A549 (cell line): ENCODE measurements around the gene PRKCG. TPM values are rescaled to one million over a fixed set of nuclear protein-coding genes. Genes with fewer than 3 reads are reported as not detected.

Source experiments
- ATAC-seq, 2 experiments: fragments of 200-7000 bp in 1 of 2; fragments of >200 bp in 1 of 2; cut with Nextera tagmentation in 1 of 2; cut with Tn5 transposase in 1 of 2; 3 replicates each; pipeline versions ENCODE4 v1.8.0 to v1.9.1; 2018 to 2020; ENCODE audit warnings: mild to moderate bottlenecking in 1 of 2, moderate library complexity in 1 of 2
- CTCF ChIA-PET: fragments of 300-600 bp; sonication (Branson Sonifier 250); formaldehyde crosslinking; extraction: SDS; loops from one replicate; lab custom pipeline; 2021; ENCODE audit warnings: antibody characterized with exemption, inconsistent platforms; lab: Yijun Ruan, JAX
- POLR2A ChIA-PET: fragments of 350-600 bp; formaldehyde crosslinking; extraction: SDS; loops from one replicate; lab custom pipeline; 2021; ENCODE audit warnings: antibody characterized with exemption, inconsistent platforms; lab: Yijun Ruan, JAX
- DNase-seq, 2 experiments: peaks; one replicate each; pipeline versions ENCODE4 v3.0.0 to v3.0.0-alpha.2; 2011 to 2016; ENCODE audit warnings: low read depth in 1 of 2, low spot score in 1 of 2
- FAIRE-seq: peaks from 2 replicates; lab custom pipeline; 2011; peaks lifted over from hg19 to GRCh38; lab: Jason Lieb, UNC
- H3K27ac ChIP-seq, 2 experiments: fragments of >200 bp; sonication (Bioruptor Twin); formaldehyde crosslinking; 3 replicates each; pipeline ENCODE4 v1.5.1; 2016 to 2017
- H3K4me1 ChIP-seq: fragments of >200 bp; sonication (Bioruptor Twin); formaldehyde crosslinking; 3 replicates; pipeline ENCODE4 v1.6.1; 2016
- H3K4me2 ChIP-seq: fragments of >200 bp; sonication (Bioruptor Twin); formaldehyde crosslinking; 3 replicates; pipeline ENCODE4 v1.6.1; 2016
- H3K4me3 ChIP-seq: fragments of >200 bp; sonication (Bioruptor Twin); formaldehyde crosslinking; 3 replicates; pipeline ENCODE4 v1.5.1; 2016
- H3K9me3 ChIP-seq: fragments of >200 bp; sonication (Bioruptor Twin); formaldehyde crosslinking; 3 replicates; pipeline ENCODE4 v1.6.1; 2016
- ATOH8 ChIP-seq: fragments of 250-450 bp; sonication (Bioruptor Pico); IDR thresholded peaks from 2 replicates; pipeline ENCODE4 v1.5.0; 2020; ENCODE audit warnings: low read depth, mild to moderate bottlenecking, moderate library complexity
- BHLHE40 ChIP-seq: IDR thresholded peaks from 2 replicates; pipeline ENCODE4 v1.6.1; 2012; ENCODE audit warnings: low read depth, low read length, inconsistent platforms
- EHF ChIP-seq: fragments of 250-450 bp; sonication (Bioruptor Pico); IDR thresholded peaks from 2 replicates; pipeline ENCODE4 v1.5.0; 2020; ENCODE audit warnings: mild to moderate bottlenecking
- FOSB ChIP-seq: fragments of 250-450 bp; sonication (Bioruptor Pico); IDR thresholded peaks from 2 replicates; pipeline ENCODE4 v1.5.0; 2020; ENCODE audit warnings: mild to moderate bottlenecking, moderate library complexity
- FOSL2 ChIP-seq, 2 experiments: fragments of 450-650 bp in 1 of 2; fragments of >200 bp in 1 of 2; sonication (Bioruptor Twin) in 1 of 2; formaldehyde crosslinking; IDR thresholded peaks; 2 replicates each; pipeline versions ENCODE4 v1.5.0 to v1.6.1; 2016 to 2020; ENCODE audit warnings: mild to moderate bottlenecking in 1 of 2, moderate library complexity in 1 of 2
- FOXS1 ChIP-seq: fragments of 250-450 bp; sonication (Bioruptor Pico); IDR thresholded peaks from 2 replicates; pipeline ENCODE4 v1.5.0; 2020; ENCODE audit warnings: mild to moderate bottlenecking, moderate library complexity
- GATA3 ChIP-seq: IDR thresholded peaks from 2 replicates; pipeline ENCODE4 v1.6.1; 2012; ENCODE audit warnings: borderline replicate concordance
- HDAC2 ChIP-seq: fragments of 200-600 bp; sonication (generic); IDR thresholded peaks from 2 replicates; pipeline ENCODE4 v1.6.1; 2016
- HEYL ChIP-seq: fragments of 250-450 bp; sonication (Bioruptor Pico); IDR thresholded peaks from 2 replicates; pipeline ENCODE4 v1.8.0; 2021; ENCODE audit warnings: mild to moderate bottlenecking, moderate library complexity
- HOXA7 ChIP-seq: fragments of 250-450 bp; sonication (Bioruptor Pico); IDR thresholded peaks from 2 replicates; pipeline ENCODE4 v1.5.0; 2020; ENCODE audit warnings: mild to moderate bottlenecking, moderate library complexity
- HOXB13 ChIP-seq: fragments of 250-450 bp; sonication (Bioruptor Pico); IDR thresholded peaks from 2 replicates; pipeline ENCODE4 v1.5.0; 2020; ENCODE audit warnings: low read depth, mild to moderate bottlenecking, moderate library complexity
- JUNB ChIP-seq: fragments of >200 bp; sonication (Bioruptor Twin); formaldehyde crosslinking; IDR thresholded peaks from 2 replicates; pipeline ENCODE4 v1.6.1; 2016
- MAZ ChIP-seq: fragments of 150-350 bp; IDR thresholded peaks from 2 replicates; pipeline ENCODE4 v1.6.1; 2014; ENCODE audit warnings: antibody characterized with exemption, low read depth, low read length, borderline replicate concordance
- NPAS2 ChIP-seq: fragments of 250-450 bp; sonication (Bioruptor Pico); IDR thresholded peaks from 2 replicates; pipeline ENCODE4 v1.8.0; 2022; ENCODE audit warnings: mild to moderate bottlenecking, moderate library complexity, borderline replicate concordance
- POLR2AphosphoS2 ChIP-seq: conservative IDR thresholded peaks from 2 replicates; pipeline ENCODE4 v1.6.1; 2012; ENCODE audit warnings: low read length, improper control_type of control experiment, inconsistent platforms
- RAD21 ChIP-seq, 2 experiments: fragments of >200 bp in 1 of 2; sonication (Bioruptor Twin) in 1 of 2; formaldehyde crosslinking in 1 of 2; IDR thresholded peaks in 1 of 2; conservative IDR thresholded peaks in 1 of 2; 2 replicates in 1 of 2; 3 replicates in 1 of 2; pipeline ENCODE4 v1.6.1; 2012 to 2018; ENCODE audit warnings: inconsistent platforms in 1 of 2
- RARB ChIP-seq: fragments of 250-450 bp; sonication (Bioruptor Pico); IDR thresholded peaks from 2 replicates; pipeline ENCODE4 v1.8.0; 2021; ENCODE audit warnings: mild to moderate bottlenecking, moderate library complexity
- REST ChIP-seq: fragments of 200-600 bp; sonication (generic); IDR thresholded peaks from 2 replicates; pipeline ENCODE4 v1.6.1; 2016; ENCODE audit warnings: antibody characterized with exemption, mild to moderate bottlenecking, moderate library complexity
- TFCP2L1 ChIP-seq: fragments of 250-450 bp; sonication (Bioruptor Pico); IDR thresholded peaks from 2 replicates; pipeline ENCODE4 v1.5.0; 2021; ENCODE audit warnings: mild to moderate bottlenecking
- TP53 ChIP-seq: fragments of 250-450 bp; sonication (Bioruptor Pico); IDR thresholded peaks from 2 replicates; pipeline ENCODE4 v1.5.0; 2021; ENCODE audit warnings: mild to moderate bottlenecking, moderate library complexity
- ZNF302 ChIP-seq: fragments of 250-450 bp; sonication (Bioruptor Pico); IDR thresholded peaks from 2 replicates; pipeline ENCODE4 v1.9.0; 2021; ENCODE audit warnings: inconsistent platforms, mild to moderate bottlenecking, moderate library complexity
- ZSCAN20 ChIP-seq: fragments of 250-450 bp; sonication (Bioruptor Pico); IDR thresholded peaks from 2 replicates; pipeline ENCODE4 v1.8.0; 2022; ENCODE audit warnings: mild to moderate bottlenecking, moderate library complexity
- WGBS: methylation state at CpG from one replicate; pipeline ENCODE4 v1.1.6; 2017; ENCODE audit errors: missing lambda C conversion rate; 5-methylcytosine and 5-hydroxymethylcytosine counted together
- polyA plus RNA-seq, 4 experiments: library from polyadenylated mRNA; depleted of rRNA in 3 of 4; stranded (reverse); fragments of >200 nt; fragmentation: RNase III in 1 of 4; extraction: RNeasy Plus Mini Kit Qiagen cat#74134 plus additional on column Dnase treatment in 1 of 4; gene quantifications; 2 replicates in 3 of 4; 3 replicates in 1 of 4; pipeline ENCODE4 v1.2.3, GENCODE V29; 2011 to 2017
- TF ChIP-seq, protein P1 (sequence below): fragments of 250-450 bp; sonication (Bioruptor Pico); IDR thresholded peaks from 2 replicates; pipeline ENCODE4 v1.5.0; 2021; ENCODE audit warnings: mild to moderate bottlenecking, moderate library complexity, borderline replicate concordance

The PRKCG gene
- polyA plus RNA-seq, 2 of the 4 experiments (the other 2 are of a cell fraction), result 0.61 to 0.81 TPM

- POLR2A ChIA-PET, result no interaction called here
- H3K9me3 ChIP-seq, result no peaks in the 10 kb centered on the region
- FAIRE-seq (no peak), DNase-seq (peak in 1 of 2 experiments; percentile 54), ATAC-seq (no peak)
- CTCF ChIA-PET, result interaction anchor here (1.2 to 2.4 kb wide), 6 partner anchors 12 to 161 kb away, joined by 3 to 12 read pairs (median 6); partner anchors contain the start of gene PRKCG
- peak overlapping the region; percentile 93 for H3K4me2 ChIP-seq
- H3K4me3 ChIP-seq, result peak overlapping the region; percentile 69; the same call in 1 of the 3 replicates
- peak overlapping the region; percentile 94; a peak in 5 of 6 replicates for H3K27ac ChIP-seq
- peaks cover 12% of the 10 kb centered on the region; the same call in 2 of the 3 replicates for H3K4me1 ChIP-seq
- TF ChIP-seq RARB, result peak; percentile 84
- TF ChIP-seq BHLHE40, result no peak
- TF ChIP-seq TP53 (CRISPR knock-in tag), result peak; percentile 26; the same call in 1 of the 2 replicates
- peak; percentile 87 for TF ChIP-seq FOSB
- TF ChIP-seq TFCP2L1 (CRISPR knock-in tag), result peak; percentile 94
- peak; percentile 92 for TF ChIP-seq HOXA7 (CRISPR knock-in tag)
- TF ChIP-seq MAZ, result no peak
- WGBS, result 88% methylated on average over 5 of the region's 5 CpGs
Observed at GRCh38 chr19:53870485-53870844, 11.5 kb upstream of the PRKCG start.

DNA sequence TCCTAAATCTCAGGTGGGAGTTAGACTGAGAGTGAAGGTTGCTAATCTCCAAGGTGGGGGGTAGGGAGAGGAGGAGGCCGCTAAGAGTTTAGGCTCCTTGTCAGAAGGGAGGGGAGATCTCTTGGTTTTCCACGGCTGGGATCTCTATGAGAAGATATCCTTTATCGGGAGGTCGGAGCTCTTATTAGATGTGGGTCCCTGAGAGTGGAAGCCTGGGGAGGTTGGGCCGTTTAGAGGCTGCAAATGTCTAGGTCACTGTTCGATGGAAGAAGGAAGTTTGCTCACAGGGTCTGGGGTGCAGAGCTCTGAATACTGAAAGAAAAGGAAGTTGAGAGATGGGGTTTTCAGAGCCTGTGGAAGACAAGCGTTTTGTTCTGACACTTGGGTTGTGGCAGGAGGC is 10.5 kb upstream of the PRKCG start:
- no peak for DNase-seq
- 85% methylated on average over 7 of the region's 7 CpGs for WGBS
- Histone ChIP-seq H3K4me1 (peaks cover 10% of the 10 kb centered on the region; the same call in 2 of the 3 replicates), H3K9me3 (no peaks in the 10 kb centered on the region), H3K4me3 (no peak overlapping the region), H3K27ac (no peak overlapping the region), H3K4me2 (no peak overlapping the region)
- POLR2A ChIA-PET, result no interaction called here
- 0 out of 2 replicates have a peak, but pooled peaks have one; percentile 51 for TF ChIP-seq ATOH8 (CRISPR knock-in tag)
- peak; percentile 80 for TF ChIP-seq FOSB
- no peak for TF ChIP-seq HEYL
- no peak for TF ChIP-seq HOXB13
- no peak for TF ChIP-seq HDAC2
- TF ChIP-seq FOSL2 (IDR thresholded peaks at IDR 0.05), result no peak
- TF ChIP-seq FOSL2 (CRISPR knock-in tag; IDR thresholded peaks at IDR 0.05), result no peak; the same call in 1 of the 2 replicates
- TF ChIP-seq NPAS2, result no peak
- TF ChIP-seq TP53 (CRISPR knock-in tag), result peak; percentile 72; the same call in 1 of the 2 replicates
- TF ChIP-seq GATA3, result no peak
- no peak for TF ChIP-seq REST
- 0 out of 2 replicates have a peak, but pooled peaks have one; percentile 55 for TF ChIP-seq POLR2AphosphoS2
- TF ChIP-seq HOXA7 (CRISPR knock-in tag), result peak; percentile 71
- peak; percentile 79; the same call in 1 of the 2 replicates for TF ChIP-seq TFCP2L1 (CRISPR knock-in tag)
- FAIRE-seq, result no peak
- CTCF ChIA-PET, result interaction anchor here (0.6 to 2.4 kb wide), 12 partner anchors 11 to 160 kb away, joined by 3 to 12 read pairs (median 4); partner anchors contain the start of gene PRKCG
- ATAC-seq, result no peak

DNA sequence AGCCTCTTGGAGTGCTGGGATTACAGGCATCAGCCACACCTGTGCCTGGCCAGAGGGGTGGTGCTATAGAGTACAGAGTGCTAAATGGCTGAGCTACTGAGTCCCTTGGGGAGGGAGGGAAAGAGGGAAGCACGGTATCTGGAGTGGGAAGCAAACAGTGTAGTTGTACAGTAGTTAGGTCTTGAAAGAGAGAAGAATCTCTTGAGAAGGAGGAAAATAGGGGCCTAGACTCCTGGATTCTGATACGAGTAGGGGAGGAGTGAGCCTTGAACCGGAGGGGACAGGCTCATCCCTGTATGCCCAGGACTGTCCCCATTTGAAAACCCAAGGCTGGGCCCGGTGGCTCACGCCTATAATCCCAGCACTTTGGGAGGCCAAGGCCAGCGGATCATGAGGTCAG is 9.2 kb upstream of the PRKCG start:
- no peaks in the 10 kb centered on the region for H3K9me3 ChIP-seq
- H3K27ac ChIP-seq, result no peak overlapping the region
- no peak for FAIRE-seq
- ATAC-seq, result no peak; a peak in 1 of 6 replicates
- no peak overlapping the region for H3K4me3 ChIP-seq
- POLR2A ChIA-PET, result no interaction called here
- H3K4me1 ChIP-seq, result peaks cover 10% of the 10 kb centered on the region; the same call in 2 of the 3 replicates
- CTCF ChIA-PET, result interaction anchor here (0.9 to 2.4 kb wide), 6 partner anchors 9 to 157 kb away, joined by 3 to 12 read pairs (median 4); partner anchors contain the start of gene PRKCG
- peak in 1 of 2 experiments; percentile 57 for DNase-seq
- H3K4me2 ChIP-seq, result no peak overlapping the region
- WGBS, result 89% methylated on average over 6 of the region's 6 CpGs
- no peak for TF ChIP-seq EHF (CRISPR knock-in tag)
- TF ChIP-seq HOXA7 (CRISPR knock-in tag), result peak; percentile 90
- TF ChIP-seq POLR2AphosphoS2, result peak; percentile 80; the same call in 1 of the 2 replicates
- TF ChIP-seq ZNF302 (CRISPR knock-in tag), result no peak
- TF ChIP-seq ZSCAN20 (CRISPR knock-in tag), result no peak
- TF ChIP-seq, protein P1, sequence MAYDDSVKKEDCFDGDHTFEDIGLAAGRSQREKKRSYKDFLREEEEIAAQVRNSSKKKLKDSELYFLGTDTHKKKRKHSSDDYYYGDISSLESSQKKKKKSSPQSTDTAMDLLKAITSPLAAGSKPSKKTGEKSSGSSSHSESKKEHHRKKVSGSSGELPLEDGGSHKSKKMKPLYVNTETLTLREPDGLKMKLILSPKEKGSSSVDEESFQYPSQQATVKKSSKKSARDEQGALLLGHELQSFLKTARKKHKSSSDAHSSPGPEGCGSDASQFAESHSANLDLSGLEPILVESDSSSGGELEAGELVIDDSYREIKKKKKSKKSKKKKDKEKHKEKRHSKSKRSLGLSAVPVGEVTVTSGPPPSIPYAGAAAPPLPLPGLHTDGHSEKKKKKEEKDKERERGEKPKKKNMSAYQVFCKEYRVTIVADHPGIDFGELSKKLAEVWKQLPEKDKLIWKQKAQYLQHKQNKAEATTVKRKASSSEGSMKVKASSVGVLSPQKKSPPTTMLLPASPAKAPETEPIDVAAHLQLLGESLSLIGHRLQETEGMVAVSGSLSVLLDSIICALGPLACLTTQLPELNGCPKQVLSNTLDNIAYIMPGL (CRISPR knock-in tag), result no peak
- TF ChIP-seq JUNB, result no peak
- TF ChIP-seq TFCP2L1 (CRISPR knock-in tag), result peak; percentile 96
- TF ChIP-seq FOXS1 (CRISPR knock-in tag), result no peak
- no peak for TF ChIP-seq RAD21 (conservative IDR thresholded peaks at IDR 0.05 in 1 of 2, IDR thresholded peaks at IDR 0.05 in 1 of 2)
- peak; percentile 97 for TF ChIP-seq TP53 (CRISPR knock-in tag)
- peak; percentile 95 for TF ChIP-seq FOSB
